Astrocyte (in vitro differentiated cells and primary cell): ENCODE measurements around the gene PRKACA. TPM values are rescaled to one million over a fixed set of nuclear protein-coding genes. Genes with fewer than 3 reads are reported as not detected.

Source experiments
- DNase-seq: peaks from one replicate; pipeline ENCODE4 v3.0.0-alpha.2; 2010; ENCODE audit warnings: low read depth
- FAIRE-seq: peaks from 2 replicates; lab custom pipeline; 2011; peaks lifted over from hg19 to GRCh38; lab: Jason Lieb, UNC
- H2AFZ ChIP-seq: 2 replicates; pipeline ENCODE4 v1.6.0; 2012; ENCODE audit warnings: low read depth, low read length, inconsistent platforms
- H3K27ac ChIP-seq: 2 replicates; pipeline ENCODE4 v1.5.1; 2011; ENCODE audit warnings: low read depth, low read length, inconsistent platforms
- H3K27me3 ChIP-seq: 2 replicates; pipeline ENCODE4 v1.6.0; 2011; ENCODE audit warnings: low read length, inconsistent platforms; ENCODE audit not compliant: insufficient read depth
- H3K36me3 ChIP-seq: 2 replicates; pipeline ENCODE4 v1.5.1; 2011; ENCODE audit warnings: low read length, inconsistent platforms; ENCODE audit not compliant: insufficient read depth
- H3K4me1 ChIP-seq: 2 replicates; pipeline ENCODE4 v1.5.1; 2011; ENCODE audit warnings: low read length, inconsistent platforms; ENCODE audit not compliant: insufficient read depth
- H3K4me2 ChIP-seq: 2 replicates; pipeline ENCODE4 v1.6.0; 2012; ENCODE audit warnings: low read length, inconsistent platforms
- H3K4me3 ChIP-seq: 2 replicates; pipeline ENCODE4 v1.5.1; 2011; ENCODE audit warnings: low read depth, mild to moderate bottlenecking, low read length, inconsistent platforms; ENCODE audit not compliant: insufficient read depth
- H3K79me2 ChIP-seq: 2 replicates; pipeline ENCODE4 v1.6.0; 2012; ENCODE audit warnings: mild to moderate bottlenecking, low read length, inconsistent platforms; ENCODE audit not compliant: insufficient read depth
- H3K9ac ChIP-seq: 2 replicates; pipeline ENCODE4 v1.6.0; 2012; ENCODE audit warnings: mild to moderate bottlenecking, low read length, inconsistent platforms
- H3K9me3 ChIP-seq: 2 replicates; pipeline ENCODE4 v1.5.1; 2012; ENCODE audit warnings: low read depth, mild to moderate bottlenecking, low read length, inconsistent platforms; ENCODE audit not compliant: insufficient read depth
- H4K20me1 ChIP-seq: 2 replicates; pipeline ENCODE4 v1.6.0; 2012; ENCODE audit warnings: low read length, inconsistent platforms; ENCODE audit not compliant: insufficient read depth
- H3K27ac Mint-ChIP-seq: one replicate; pipeline ENCODE4 v1.8.0; 2021; ENCODE audit warnings: mild to moderate bottlenecking, mixed read lengths; ENCODE audit not compliant: unreplicated experiment
- H3K27me3 Mint-ChIP-seq: one replicate; pipeline ENCODE4 v1.8.0; 2021; ENCODE audit warnings: low read depth, mixed read lengths; ENCODE audit not compliant: unreplicated experiment
- H3K36me3 Mint-ChIP-seq: one replicate; pipeline ENCODE4 v1.8.0; 2021; ENCODE audit warnings: low read depth, mixed read lengths; ENCODE audit not compliant: unreplicated experiment
- H3K4me1 Mint-ChIP-seq: one replicate; pipeline ENCODE4 v1.8.0; 2021; ENCODE audit warnings: low read depth, mixed read lengths; ENCODE audit not compliant: unreplicated experiment
- H3K4me3 Mint-ChIP-seq: one replicate; pipeline ENCODE4 v1.8.0; 2021; ENCODE audit warnings: mild to moderate bottlenecking, moderate library complexity, mixed read lengths; ENCODE audit not compliant: unreplicated experiment
- H3K9me3 Mint-ChIP-seq: one replicate; pipeline ENCODE4 v1.8.0; 2021; ENCODE audit warnings: mild to moderate bottlenecking, mixed read lengths; ENCODE audit not compliant: unreplicated experiment
- EZH2 ChIP-seq: IDR thresholded peaks from 2 replicates; pipeline ENCODE4 v1.6.1; 2012; ENCODE audit warnings: mild to moderate bottlenecking, low read length, inconsistent platforms; ENCODE audit not compliant: insufficient read depth
- total RNA-seq: library from RNA; stranded (reverse); gene quantifications from 2 replicates; pipeline ENCODE4 v1.2.1, GENCODE V29; 2021
- TF ChIP-seq, protein P1 (sequence below): IDR thresholded peaks from 2 replicates; pipeline ENCODE4 v1.5.1; 2011; ENCODE audit warnings: low read depth, mild to moderate bottlenecking, inconsistent platforms, low read length, moderate library complexity; ENCODE audit not compliant: insufficient read depth

The PRKACA gene
- total RNA-seq, 1 donor from 2014 or later = 80.5 TPM

DNA sequence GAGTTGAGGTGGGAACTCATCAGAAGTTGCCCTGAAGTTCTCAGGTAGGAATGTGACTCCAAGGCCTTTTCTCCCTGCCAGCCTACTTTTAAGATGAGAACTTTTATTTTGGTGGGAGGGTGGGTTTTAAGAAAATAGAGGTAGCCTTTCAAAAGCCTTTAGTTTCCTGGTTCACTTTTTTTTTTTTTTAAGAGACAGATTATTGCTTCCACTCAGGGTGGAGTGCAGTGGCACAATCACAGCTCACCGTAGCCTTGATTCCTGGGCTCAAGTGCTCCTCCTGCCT is 34.9 kb downstream of the PRKACA start:
- Histone ChIP-seq H3K79me2 (no peaks in the 10 kb centered on the region), H4K20me1 (no peaks in the 10 kb centered on the region), H3K4me2 (peak overlapping the region; percentile 96), H3K4me1 (peaks cover 6% of the 10 kb centered on the region), H3K27ac (no peak overlapping the region), H3K27me3 (no peaks in the 10 kb centered on the region), H2AFZ (no peak overlapping the region), H3K9ac (no peak overlapping the region), H3K9me3 (no peaks in the 10 kb centered on the region), H3K4me3 (no peak overlapping the region), H3K36me3 (no peaks in the 10 kb centered on the region)
- Mint-ChIP-seq H3K4me1 (no peaks in the 10 kb centered on the region), H3K27ac (no peak overlapping the region), H3K36me3 (peaks cover 4% of the 10 kb centered on the region), H3K27me3 (no peaks in the 10 kb centered on the region), H3K9me3 (no peaks in the 10 kb centered on the region), H3K4me3 (peak overlapping the region; percentile 93)
- FAIRE-seq (no peak), DNase-seq (no peak)
- TF ChIP-seq, protein P1, sequence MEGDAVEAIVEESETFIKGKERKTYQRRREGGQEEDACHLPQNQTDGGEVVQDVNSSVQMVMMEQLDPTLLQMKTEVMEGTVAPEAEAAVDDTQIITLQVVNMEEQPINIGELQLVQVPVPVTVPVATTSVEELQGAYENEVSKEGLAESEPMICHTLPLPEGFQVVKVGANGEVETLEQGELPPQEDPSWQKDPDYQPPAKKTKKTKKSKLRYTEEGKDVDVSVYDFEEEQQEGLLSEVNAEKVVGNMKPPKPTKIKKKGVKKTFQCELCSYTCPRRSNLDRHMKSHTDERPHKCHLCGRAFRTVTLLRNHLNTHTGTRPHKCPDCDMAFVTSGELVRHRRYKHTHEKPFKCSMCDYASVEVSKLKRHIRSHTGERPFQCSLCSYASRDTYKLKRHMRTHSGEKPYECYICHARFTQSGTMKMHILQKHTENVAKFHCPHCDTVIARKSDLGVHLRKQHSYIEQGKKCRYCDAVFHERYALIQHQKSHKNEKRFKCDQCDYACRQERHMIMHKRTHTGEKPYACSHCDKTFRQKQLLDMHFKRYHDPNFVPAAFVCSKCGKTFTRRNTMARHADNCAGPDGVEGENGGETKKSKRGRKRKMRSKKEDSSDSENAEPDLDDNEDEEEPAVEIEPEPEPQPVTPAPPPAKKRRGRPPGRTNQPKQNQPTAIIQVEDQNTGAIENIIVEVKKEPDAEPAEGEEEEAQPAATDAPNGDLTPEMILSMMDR = no peak
- TF ChIP-seq EZH2 = no peak

DNA sequence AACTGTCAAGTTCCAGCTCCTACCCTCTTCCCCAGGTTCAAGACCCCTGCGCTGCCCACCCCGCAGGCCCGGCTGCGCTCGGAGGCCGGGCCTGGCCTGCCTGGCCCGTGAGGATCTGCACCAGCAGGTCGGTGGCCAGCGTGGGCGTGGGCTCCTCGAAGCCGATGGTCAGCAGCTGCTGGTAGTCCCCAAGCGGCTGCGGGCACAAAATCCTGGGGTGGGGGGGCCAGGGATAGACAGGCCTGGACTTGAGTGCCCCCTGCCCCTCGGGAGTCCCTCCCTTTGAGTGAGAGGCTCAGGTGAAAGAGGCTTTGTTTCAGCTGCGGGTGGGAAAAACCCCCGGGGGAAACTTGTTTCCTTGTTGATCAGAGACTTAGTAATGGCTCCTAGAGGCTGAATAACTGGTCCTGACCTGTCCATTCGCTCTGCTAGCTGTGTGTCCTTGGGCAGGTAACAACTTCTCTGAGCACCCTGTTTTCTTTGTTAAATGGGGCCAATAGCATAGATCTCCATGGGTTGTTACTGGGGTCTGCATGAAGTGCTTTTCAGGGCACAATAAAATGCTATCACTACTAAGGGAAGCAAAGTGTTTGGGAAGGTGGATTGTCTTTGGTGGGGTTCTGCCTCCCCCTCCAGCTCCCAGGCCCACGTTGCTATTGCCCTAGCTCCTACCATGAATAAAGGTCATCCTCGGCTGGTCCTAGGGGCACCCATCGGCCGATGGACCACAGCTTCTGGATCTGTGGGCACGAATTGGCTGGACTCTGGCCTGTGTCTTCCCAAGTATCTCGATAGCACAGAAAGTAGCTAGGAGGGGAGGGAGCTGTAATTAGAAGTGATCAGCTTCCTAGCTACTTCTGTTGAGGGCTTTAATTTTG is 35.5 kb downstream of the PRKACA start:
- Histone ChIP-seq H3K27me3 (no peaks in the 10 kb centered on the region), H3K9ac (peak overlapping the region; percentile 84), H3K4me3 (peak overlapping the region; percentile 76), H3K79me2 (no peaks in the 10 kb centered on the region), H3K4me1 (peaks cover 6% of the 10 kb centered on the region), H3K27ac (peak overlapping the region; percentile 44), H3K36me3 (no peaks in the 10 kb centered on the region), H3K9me3 (no peaks in the 10 kb centered on the region), H2AFZ (peak overlapping the region; percentile 83), H3K4me2 (peak overlapping the region; percentile 96), H4K20me1 (no peaks in the 10 kb centered on the region)
- FAIRE-seq = no peak
- TF ChIP-seq, protein P1 = no peak
- no peak for TF ChIP-seq EZH2
- Mint-ChIP-seq H3K36me3 (peaks cover 8% of the 10 kb centered on the region), H3K27ac (peak overlapping the region; percentile 75), H3K4me1 (no peaks in the 10 kb centered on the region), H3K4me3 (peak overlapping the region; percentile 93), H3K9me3 (no peaks in the 10 kb centered on the region), H3K27me3 (no peaks in the 10 kb centered on the region)
- peak; percentile 31 for DNase-seq
